ENCODE data around the gene COPB2. TPM values are rescaled to one million over a fixed set of nuclear protein-coding genes. Genes with fewer than 3 reads are reported as not detected.
A peak's percentile ranks its signal among the peaks of the same experiment; 100 is the strongest.
"Not testable (repeated sequence)": the region's sequence is repeated elsewhere in the genome, so short reads cannot be mapped to it uniquely, and the experiment has no call there.

Gene COPB2
- total RNA-seq, 3 donors from 2014 or later, result 105 to 129 (median 117) TPM

DNA sequence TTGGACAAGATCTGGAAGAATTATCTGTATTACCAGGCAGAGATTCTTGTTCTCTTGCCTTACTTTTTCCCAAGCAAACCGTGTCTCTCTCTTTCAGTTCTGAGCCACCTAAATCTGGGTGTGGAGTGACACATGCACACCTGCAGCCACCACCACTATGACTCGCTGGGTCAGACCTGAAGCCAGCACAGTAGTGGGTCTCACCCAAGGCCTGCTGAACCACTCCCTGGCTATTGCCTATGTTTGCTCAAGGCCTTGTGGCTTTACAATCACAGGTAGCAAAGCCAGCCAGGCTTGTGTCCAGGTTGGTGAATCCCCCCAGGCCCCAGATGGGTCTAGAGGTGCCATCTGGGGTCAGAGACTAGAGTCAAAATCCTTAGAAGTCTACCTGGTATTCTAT is 28.7 kb upstream of the COPB2 start:
- TF ChIP-seq, protein P1, sequence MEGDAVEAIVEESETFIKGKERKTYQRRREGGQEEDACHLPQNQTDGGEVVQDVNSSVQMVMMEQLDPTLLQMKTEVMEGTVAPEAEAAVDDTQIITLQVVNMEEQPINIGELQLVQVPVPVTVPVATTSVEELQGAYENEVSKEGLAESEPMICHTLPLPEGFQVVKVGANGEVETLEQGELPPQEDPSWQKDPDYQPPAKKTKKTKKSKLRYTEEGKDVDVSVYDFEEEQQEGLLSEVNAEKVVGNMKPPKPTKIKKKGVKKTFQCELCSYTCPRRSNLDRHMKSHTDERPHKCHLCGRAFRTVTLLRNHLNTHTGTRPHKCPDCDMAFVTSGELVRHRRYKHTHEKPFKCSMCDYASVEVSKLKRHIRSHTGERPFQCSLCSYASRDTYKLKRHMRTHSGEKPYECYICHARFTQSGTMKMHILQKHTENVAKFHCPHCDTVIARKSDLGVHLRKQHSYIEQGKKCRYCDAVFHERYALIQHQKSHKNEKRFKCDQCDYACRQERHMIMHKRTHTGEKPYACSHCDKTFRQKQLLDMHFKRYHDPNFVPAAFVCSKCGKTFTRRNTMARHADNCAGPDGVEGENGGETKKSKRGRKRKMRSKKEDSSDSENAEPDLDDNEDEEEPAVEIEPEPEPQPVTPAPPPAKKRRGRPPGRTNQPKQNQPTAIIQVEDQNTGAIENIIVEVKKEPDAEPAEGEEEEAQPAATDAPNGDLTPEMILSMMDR (IDR thresholded peaks at IDR 0.05), result no peak
- intact Hi-C loops (cut with DNase I, micrococcal nuclease), result no loop called here
- ATAC-seq, result peak; percentile 40

DNA sequence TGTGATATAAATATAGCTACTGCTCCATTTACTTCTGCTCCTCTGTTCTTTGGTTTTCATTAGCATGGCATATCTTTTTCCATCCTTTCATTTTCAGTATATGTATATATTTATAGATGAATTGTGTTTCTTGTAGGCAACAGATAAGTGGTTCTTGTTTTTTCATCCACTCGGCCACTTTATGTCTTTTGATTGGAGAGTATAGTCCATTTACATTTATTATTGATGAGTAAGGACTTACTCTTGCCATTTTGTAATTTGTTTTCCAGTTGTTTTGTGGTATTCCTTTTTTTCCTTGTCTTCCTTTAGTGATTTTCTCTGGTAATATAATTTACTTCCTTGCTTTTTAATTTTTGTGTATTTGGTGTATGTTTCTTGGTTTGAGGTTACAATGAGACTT is 26.8 kb upstream of the COPB2 start:
- TF ChIP-seq, protein P1 (IDR thresholded peaks at IDR 0.05), result no peak
- no peaks in the 10 kb centered on the region for H3K4me1 ChIP-seq (ENCODE audit: low read depth)
- no peak for ATAC-seq
- no peaks in the 10 kb centered on the region for H3K36me3 ChIP-seq (ENCODE audit: low read depth)
- peaks cover 35% of the 10 kb centered on the region for H3K9me3 ChIP-seq
- H3K4me3 ChIP-seq, result no peak overlapping the region
- DNase-seq, result no peak
- intact Hi-C loops (cut with DNase I, micrococcal nuclease), result no loop called here

More for the DNA sequence above, 28.7 kb upstream of the COPB2 start:
- Histone ChIP-seq H3K36me3 (ENCODE audit: low read depth) (no peaks in the 10 kb centered on the region), H3K9me3 (peaks cover 23% of the 10 kb centered on the region), H3K4me1 (ENCODE audit: low read depth) (no peaks in the 10 kb centered on the region), H3K4me3 (no peak overlapping the region)
- no peak for DNase-seq

DNA sequence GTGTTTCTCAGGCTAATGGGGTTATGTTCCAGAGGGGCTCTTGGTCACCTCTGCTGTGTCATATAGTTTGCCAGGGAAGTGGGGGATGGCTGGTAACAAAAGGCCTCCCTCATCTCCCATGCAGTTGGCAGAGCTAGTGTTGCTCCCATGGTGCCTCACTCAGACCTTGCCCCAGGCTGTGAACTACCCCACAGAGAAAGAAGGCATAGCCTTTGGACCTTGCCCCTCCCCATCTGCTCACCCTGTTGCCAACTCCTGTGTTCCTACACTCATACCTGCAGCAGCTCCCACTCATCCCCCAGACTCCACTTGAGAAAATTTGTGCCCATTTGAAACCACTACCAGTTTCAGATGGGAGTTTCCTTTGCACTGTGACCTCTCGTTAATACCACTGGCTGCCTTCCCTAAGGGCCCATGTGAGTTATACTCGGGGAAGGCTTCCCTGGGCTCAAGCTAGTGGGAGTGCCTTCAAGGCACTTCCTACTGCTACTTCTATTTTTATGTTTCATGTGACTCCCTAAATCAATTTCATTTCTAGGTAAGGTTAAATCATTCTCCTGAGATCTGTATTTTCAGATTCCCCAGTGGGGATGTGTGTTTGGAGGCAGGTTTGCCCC is 25.3 kb upstream of the COPB2 start:
- peaks cover 43% of the 10 kb centered on the region for H3K9me3 ChIP-seq
- no peak overlapping the region for H3K4me3 ChIP-seq
- H3K4me1 ChIP-seq (ENCODE audit: low read depth), result no peaks in the 10 kb centered on the region
- intact Hi-C loops (cut with DNase I, micrococcal nuclease), result no loop called here
- H3K36me3 ChIP-seq (ENCODE audit: low read depth), result no peaks in the 10 kb centered on the region
- TF ChIP-seq, protein P1 (IDR thresholded peaks at IDR 0.05), result no peak
- DNase-seq (no peak), ATAC-seq (no peak)

DNA sequence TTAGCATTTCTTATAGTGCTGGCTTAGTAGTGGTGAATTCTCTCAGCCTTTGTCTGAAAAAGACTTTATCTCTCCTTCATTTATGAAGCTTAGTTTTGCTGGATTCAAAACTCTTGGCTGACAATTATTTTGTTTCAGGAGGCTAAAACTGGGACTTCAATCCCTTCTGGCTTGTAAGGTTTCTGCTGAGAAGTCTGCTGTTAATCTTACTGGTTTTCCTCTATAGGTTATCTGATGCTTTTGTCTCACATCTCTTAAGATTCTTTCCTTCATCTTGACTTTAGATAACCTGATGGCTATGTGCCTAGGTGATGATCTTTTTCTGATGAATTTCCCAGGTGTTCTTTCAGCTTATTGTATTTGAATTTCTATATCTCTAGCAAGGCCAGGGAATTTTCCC is 23.4 kb upstream of the COPB2 start:
- H3K4me3 ChIP-seq; DNase-seq; H3K36me3 ChIP-seq (ENCODE audit: low read depth); ATAC-seq; H3K4me1 ChIP-seq (ENCODE audit: low read depth); intact Hi-C loops (cut with DNase I, micrococcal nuclease): not testable (repeated sequence)
- H3K9me3 ChIP-seq, result peaks cover 61% of the 10 kb centered on the region

DNA sequence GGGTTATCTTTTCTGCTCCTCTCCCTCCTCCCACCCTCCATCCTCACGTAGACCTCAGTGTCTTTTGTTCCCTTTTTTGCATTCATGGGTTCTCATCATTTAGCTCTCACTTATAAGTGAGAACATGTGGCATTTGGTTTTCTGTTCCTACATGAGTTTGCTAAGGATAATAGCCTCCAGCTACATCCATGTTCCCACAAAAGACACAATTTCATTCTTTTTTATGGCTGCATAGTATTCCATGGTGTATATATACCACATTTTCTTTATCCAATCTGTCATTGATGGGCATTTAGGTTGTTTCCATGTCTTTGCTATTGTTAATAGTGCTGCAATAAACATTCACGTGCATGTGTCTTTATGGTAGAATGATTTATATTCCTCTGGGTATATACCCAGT is 11.7 kb upstream of the COPB2 start:
- ATAC-seq; intact Hi-C loops (cut with DNase I, micrococcal nuclease); H3K4me3 ChIP-seq; H3K36me3 ChIP-seq (ENCODE audit: low read depth); DNase-seq; H3K4me1 ChIP-seq (ENCODE audit: low read depth): not testable (repeated sequence)
- peaks cover 48% of the 10 kb centered on the region for H3K9me3 ChIP-seq

DNA sequence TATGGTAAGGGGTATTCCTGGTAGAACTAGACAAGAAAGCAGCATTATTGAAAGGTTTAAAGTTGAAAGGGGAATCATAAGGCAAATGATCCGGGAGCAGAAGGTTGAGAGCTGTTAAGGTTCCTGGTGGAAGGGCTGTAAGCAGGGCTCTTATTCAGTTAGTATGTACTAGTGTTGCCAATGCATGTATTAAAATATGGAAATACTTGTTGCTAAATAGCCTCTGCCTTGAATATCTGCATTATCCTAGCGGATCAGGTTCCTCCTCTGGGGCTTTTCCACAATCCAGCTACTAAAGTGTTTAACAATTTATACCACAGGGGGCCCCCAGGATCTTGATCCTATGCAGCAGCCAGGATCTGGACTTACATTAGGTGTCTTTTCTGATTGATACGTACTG is 7.3 kb upstream of the COPB2 start:
- H3K36me3 ChIP-seq (ENCODE audit: low read depth), result no peaks in the 10 kb centered on the region
- TF ChIP-seq, protein P1 (IDR thresholded peaks at IDR 0.05), result no peak
- intact Hi-C loops (cut with DNase I, micrococcal nuclease), result no loop called here
- peaks cover 9% of the 10 kb centered on the region for H3K9me3 ChIP-seq
- DNase-seq, result no peak
- ATAC-seq, result no peak
- no peak overlapping the region for H3K4me3 ChIP-seq
- H3K4me1 ChIP-seq (ENCODE audit: low read depth), result no peaks in the 10 kb centered on the region

DNA sequence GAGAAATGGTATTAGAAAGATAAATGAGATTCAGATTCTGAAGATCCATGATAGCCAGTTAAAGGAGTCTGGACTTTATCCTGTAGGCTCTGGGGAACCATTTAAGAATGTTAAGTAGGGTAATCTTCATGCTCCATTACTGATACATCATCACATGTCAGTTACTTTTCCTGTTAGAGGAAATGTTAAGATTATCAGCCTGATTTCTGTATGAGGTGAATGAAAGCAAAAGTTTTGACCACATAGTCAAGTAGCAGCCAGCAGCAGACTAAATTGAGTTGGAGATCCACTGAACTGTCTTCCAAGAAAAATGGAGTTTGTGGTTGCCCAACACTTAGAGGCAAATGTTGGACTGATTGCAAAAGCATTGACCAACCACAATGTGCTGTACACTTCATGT is 4.7 kb upstream of the COPB2 start:
- intact Hi-C loops (cut with DNase I, micrococcal nuclease), result no loop called here
- H3K4me1 ChIP-seq (ENCODE audit: low read depth), result no peaks in the 10 kb centered on the region
- no peak for DNase-seq
- TF ChIP-seq, protein P1 (IDR thresholded peaks at IDR 0.05), result no peak
- no peak for ATAC-seq
- no peak overlapping the region for H3K4me3 ChIP-seq
- H3K9me3 ChIP-seq, result no peaks in the 10 kb centered on the region
- no peaks in the 10 kb centered on the region for H3K36me3 ChIP-seq (ENCODE audit: low read depth)

All from mucosa of descending colon (tissue), 3 donors.